Endodermal cell (in vitro differentiated cells): ENCODE results near the gene PUS3. TPM values are rescaled to one million over a fixed set of nuclear protein-coding genes. Genes with fewer than 3 reads are reported as not detected.

Experiments used
- DNase-seq: peaks from one replicate; pipeline ENCODE4 v3.0.0-alpha.2; 2017
- H3K27ac ChIP-seq: 2 replicates; pipeline ENCODE4 v1.5.1; 2013; ENCODE audit warnings: mild to moderate bottlenecking, low read depth, low read length, moderate library complexity
- H3K27me3 ChIP-seq: 2 replicates; pipeline ENCODE4 v1.6.1; 2013; ENCODE audit warnings: mild to moderate bottlenecking, low read length, moderate library complexity; ENCODE audit not compliant: insufficient read depth, control insufficient read depth, poor library complexity, severe bottlenecking
- H3K36me3 ChIP-seq: 2 replicates; pipeline ENCODE4 v1.7.0; 2013; ENCODE audit warnings: mild to moderate bottlenecking, low read length, moderate library complexity; ENCODE audit not compliant: control insufficient read depth, insufficient read depth
- H3K4me1 ChIP-seq: one replicate; pipeline ENCODE4 v1.7.0; 2013; ENCODE audit warnings: low read length; ENCODE audit not compliant: control insufficient read depth, insufficient read depth
- H3K4me3 ChIP-seq: 2 replicates; pipeline ENCODE4 v1.5.1; 2013; ENCODE audit warnings: mild to moderate bottlenecking, low read length, moderate library complexity
- H3K9ac ChIP-seq: 2 replicates; pipeline ENCODE4 v1.6.1; 2013; ENCODE audit warnings: mild to moderate bottlenecking, low read length, moderate library complexity; ENCODE audit not compliant: poor library complexity, severe bottlenecking; ENCODE audit errors: extremely low read depth
- H3K9me3 ChIP-seq: 2 replicates; pipeline ENCODE4 v1.6.1; 2013; ENCODE audit warnings: mild to moderate bottlenecking, low read length, moderate library complexity; ENCODE audit not compliant: control insufficient read depth
- H3K27ac Mint-ChIP-seq: 2 replicates; pipeline ENCODE4 v1.8.0; 2020; ENCODE audit warnings: mixed read lengths
- H3K27me3 Mint-ChIP-seq: 2 replicates; pipeline ENCODE4 v1.8.0; 2021; ENCODE audit warnings: mild to moderate bottlenecking, mixed read lengths; ENCODE audit not compliant: insufficient read depth
- H3K36me3 Mint-ChIP-seq: 2 replicates; pipeline ENCODE4 v1.8.0; 2020; ENCODE audit warnings: low read depth, mixed read lengths
- H3K4me1 Mint-ChIP-seq: 2 replicates; pipeline ENCODE4 v1.8.0; 2020; ENCODE audit warnings: mixed read lengths
- H3K4me3 Mint-ChIP-seq: 2 replicates; pipeline ENCODE4 v1.8.0; 2020; ENCODE audit warnings: mild to moderate bottlenecking, moderate library complexity, mixed read lengths
- H3K9me3 Mint-ChIP-seq: 2 replicates; pipeline ENCODE4 v1.8.0; 2020; ENCODE audit warnings: mild to moderate bottlenecking, mixed read lengths
- CTCF ChIP-seq: fragments of 200-600 bp; sonication (generic); conservative IDR thresholded peaks from 2 replicates; pipeline ENCODE4 v1.5.0; 2021; ENCODE audit warnings: antibody characterized with exemption, mild to moderate bottlenecking
- WGBS, 2 experiments: methylation state at CpG; one replicate each; pipeline versions ENCODE4 v1.1.5 to v1.1.7; 2013; ENCODE audit warnings: missing lambda C conversion rate in 2 of 2, mixed read lengths in 1 of 2; ENCODE audit not compliant: insufficient coverage in 1 of 2, insufficient read length in 1 of 2; 5-methylcytosine and 5-hydroxymethylcytosine counted together
- total RNA-seq, 2 donors: library from RNA; stranded (reverse); fragmentation: NEBNext Ultra II Directional in 1 of 2; extraction: Animal tissue kit (Norgen Biotek cat#: 25700) in 1 of 2; gene quantifications; 2 replicates in 1 of 2; 3 replicates in 1 of 2; pipeline ENCODE4 v1.2.1, GENCODE V29; 2021

The PUS3 gene
- total RNA-seq, 2 donors from 2014 or later = 12.6 to 13.7 TPM

DNA sequence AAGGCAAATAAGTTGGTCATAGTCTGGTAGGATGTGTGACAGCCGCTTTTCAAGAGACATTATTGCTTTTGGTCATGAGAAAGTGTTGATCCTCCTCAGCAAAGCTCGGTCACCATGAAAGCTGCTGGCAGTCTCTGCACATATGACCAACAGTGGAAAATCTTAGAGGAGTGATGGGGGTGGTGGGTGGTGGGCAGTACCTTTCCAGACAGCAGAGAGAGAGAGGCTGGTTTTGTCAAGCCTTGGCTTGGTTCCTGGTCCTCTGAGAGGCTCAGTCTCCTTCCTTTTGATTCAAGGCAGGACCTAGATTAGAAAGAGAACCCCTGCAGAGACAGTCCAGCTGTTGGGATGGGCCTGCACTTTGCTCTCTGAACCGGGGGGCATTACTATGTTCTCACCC is 22.8 kb upstream of the PUS3 start:
- Mint-ChIP-seq H3K27me3 (peaks cover 5% of the 10 kb centered on the region), H3K4me1 (peaks cover 12% of the 10 kb centered on the region), H3K27ac (no peak overlapping the region), H3K9me3 (no peaks in the 10 kb centered on the region), H3K36me3 (no peaks in the 10 kb centered on the region), H3K4me3 (no peak overlapping the region)
- 91% methylated on average over 3 of the region's 3 CpGs for WGBS, 2 experiments
- no peak for DNase-seq
- H3K4me1 ChIP-seq = peaks cover 2% of the 10 kb centered on the region
- H3K27ac ChIP-seq = no peak overlapping the region
- no peaks in the 10 kb centered on the region for H3K36me3 ChIP-seq
- no peak for TF ChIP-seq CTCF
- H3K9me3 ChIP-seq = no peaks in the 10 kb centered on the region
- no peak overlapping the region for H3K4me3 ChIP-seq
- H3K27me3 ChIP-seq = peaks cover 21% of the 10 kb centered on the region
- no peak overlapping the region for H3K9ac ChIP-seq

DNA sequence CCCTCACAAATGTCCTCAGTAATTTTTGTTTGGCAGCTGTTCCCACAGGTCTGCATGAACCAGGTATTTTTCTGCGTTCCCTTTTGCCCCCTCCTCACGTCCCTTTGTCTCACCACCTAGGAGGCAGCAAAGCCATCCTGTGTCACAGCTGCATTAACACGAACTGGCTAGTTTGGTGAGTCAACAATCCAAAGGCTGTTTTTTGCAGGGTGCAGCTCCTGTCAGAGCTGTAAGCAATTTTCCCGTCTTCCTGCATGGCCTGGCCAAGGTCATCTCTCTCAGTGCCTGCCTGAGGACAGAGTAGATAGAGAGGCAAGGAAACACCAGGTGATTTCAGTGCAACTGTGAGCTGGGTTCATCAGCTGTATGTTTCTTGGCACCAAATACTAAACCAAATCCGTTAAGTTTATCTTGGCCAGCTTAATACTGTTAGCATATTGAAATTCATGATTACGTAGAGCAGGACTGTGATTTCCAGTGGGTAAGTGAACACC is 22.3 kb upstream of the PUS3 start:
- 77 to 79% methylated on average over 6 of the region's 6 CpGs for WGBS, 2 experiments
- TF ChIP-seq CTCF = no peak
- Mint-ChIP-seq H3K4me1 (peaks cover 12% of the 10 kb centered on the region), H3K9me3 (no peaks in the 10 kb centered on the region), H3K27ac (peak overlapping the region; percentile 5), H3K36me3 (no peaks in the 10 kb centered on the region), H3K27me3 (peaks cover 5% of the 10 kb centered on the region), H3K4me3 (no peak overlapping the region)
- H3K27me3 ChIP-seq = peaks cover 21% of the 10 kb centered on the region
- no peak overlapping the region for H3K27ac ChIP-seq
- H3K9ac ChIP-seq = no peak overlapping the region
- no peaks in the 10 kb centered on the region for H3K9me3 ChIP-seq
- H3K36me3 ChIP-seq = no peaks in the 10 kb centered on the region
- peaks cover 2% of the 10 kb centered on the region for H3K4me1 ChIP-seq
- H3K4me3 ChIP-seq = no peak overlapping the region
- peak; percentile 65 for DNase-seq

- H3K4me1 Mint-ChIP-seq = peaks cover 12% of the 10 kb centered on the region
- H3K36me3 Mint-ChIP-seq = no peaks in the 10 kb centered on the region
- Histone ChIP-seq H3K36me3 (no peaks in the 10 kb centered on the region), H3K27me3 (peaks cover 23% of the 10 kb centered on the region), H3K4me3 (no peak overlapping the region), H3K9ac (no peak overlapping the region), H3K27ac (no peak overlapping the region), H3K9me3 (no peaks in the 10 kb centered on the region), H3K4me1 (peaks cover 2% of the 10 kb centered on the region)
- no peaks in the 10 kb centered on the region for H3K9me3 Mint-ChIP-seq
- H3K4me3 Mint-ChIP-seq = no peak overlapping the region
- H3K27me3 Mint-ChIP-seq = peaks cover 2% of the 10 kb centered on the region
- TF ChIP-seq CTCF = no peak
- no peak overlapping the region for H3K27ac Mint-ChIP-seq
- WGBS, 2 experiments = 91 to 97% methylated on average over 8 to 9 of the region's 9 CpGs
- DNase-seq = no peak
These were observed 21.5 kb upstream of the PUS3 start for GRCh38 chr11:125924384-125925007.
